SK-N-SH (cell line): ENCODE results near the gene BRAT1. TPM values are rescaled to one million over a fixed set of nuclear protein-coding genes. Genes with fewer than 3 reads are reported as not detected.

Source experiments
- CTCF ChIA-PET: fragments of 300-600, 350-600 bp; formaldehyde crosslinking; extraction: SDS; loops from one replicate; lab custom pipeline; 2021; lab: Yijun Ruan, JAX
- POLR2A ChIA-PET: fragments of 350-600 bp; sonication (Branson Sonifier 250); formaldehyde crosslinking; extraction: SDS; loops from one replicate; lab custom pipeline; 2020; ENCODE audit warnings: antibody characterized with exemption, inconsistent platforms; lab: Yijun Ruan, JAX
- DNase-seq: peaks from one replicate; pipeline ENCODE4 v3.0.0; 2012
- H2AFZ ChIP-seq: fragments of 200-600 bp; sonication (generic); 2 replicates; pipeline ENCODE4 v1.8.1; 2016; ENCODE audit warnings: antibody characterized with exemption, mild to moderate bottlenecking, low read depth
- H3F3A ChIP-seq: fragments of 200-600 bp; sonication (generic); replicated peaks from 2 replicates; pipeline ENCODE3; 2016; ENCODE audit warnings: antibody characterized with exemption, mild to moderate bottlenecking; ENCODE audit not compliant: insufficient read depth
- H3K27ac ChIP-seq, 2 experiments: fragments of 200-500 bp in 1 of 2; fragments of 200-600 bp in 1 of 2; sonication (Bioruptor generic) in 1 of 2; sonication (generic), shearing (Covaris generic) in 1 of 2; 2 replicates each; pipeline versions ENCODE4 v1.5.1 to v1.6.1; 2014 to 2016; ENCODE audit warnings: low read depth in 2 of 2, inconsistent platforms in 1 of 2, low read length in 1 of 2, mild to moderate bottlenecking in 1 of 2, mixed read lengths in 1 of 2
- H3K27me3 ChIP-seq: fragments of 200-600 bp; sonication (generic), shearing (Covaris generic); 2 replicates; pipeline ENCODE4 v1.6.1; 2016; ENCODE audit warnings: mixed run types; ENCODE audit not compliant: insufficient read depth
- H3K36me3 ChIP-seq, 2 experiments: fragments of 200-500 bp in 1 of 2; fragments of 200-600 bp in 1 of 2; sonication (Bioruptor generic) in 1 of 2; sonication (generic) in 1 of 2; replicated peaks in 1 of 2; 2 replicates each; pipeline versions ENCODE3 to v1.5.1; 2014 to 2016; ENCODE audit warnings: low read length in 1 of 2, mild to moderate bottlenecking in 1 of 2; ENCODE audit not compliant: insufficient read depth in 2 of 2, control insufficient read depth in 1 of 2
- H3K4me1 ChIP-seq, 2 experiments: fragments of 200-500 bp in 1 of 2; fragments of 200-600 bp in 1 of 2; sonication (Bioruptor generic) in 1 of 2; sonication (generic), shearing (Covaris generic) in 1 of 2; 2 replicates each; pipeline versions ENCODE4 v1.5.1 to v1.6.1; 2014 to 2016; ENCODE audit warnings: low read depth in 1 of 2, low read length in 1 of 2, mixed run types in 1 of 2; ENCODE audit not compliant: insufficient read depth in 2 of 2, control insufficient read depth in 1 of 2
- H3K4me2 ChIP-seq: fragments of 200-600 bp; sonication (generic), shearing (Covaris generic); 2 replicates; pipeline ENCODE4 v1.6.1; 2017; ENCODE audit warnings: mixed run types
- H3K4me3 ChIP-seq, 2 experiments: fragments of 200-500 bp in 1 of 2; fragments of 200-600 bp in 1 of 2; sonication (Bioruptor generic) in 1 of 2; sonication (generic), shearing (Covaris generic) in 1 of 2; 2 replicates each; pipeline versions ENCODE4 v1.5.1 to v1.8.1; 2014 to 2016; ENCODE audit warnings: low read depth in 2 of 2, inconsistent platforms in 1 of 2, low read length in 1 of 2, mild to moderate bottlenecking in 1 of 2, mixed read lengths in 1 of 2, moderate library complexity in 1 of 2
- H3K79me2 ChIP-seq: fragments of 200-600 bp; sonication (generic); 2 replicates; pipeline ENCODE4 v1.8.1; 2017; ENCODE audit warnings: mild to moderate bottlenecking; ENCODE audit not compliant: insufficient read depth
- H3K9ac ChIP-seq: fragments of 200-600 bp; sonication (generic); 2 replicates; pipeline ENCODE4 v1.6.1; 2017; ENCODE audit warnings: mixed run types
- H3K9me2 ChIP-seq: fragments of 200-600 bp; sonication (generic); 2 replicates; pipeline ENCODE4 v1.6.1; 2017; ENCODE audit warnings: mixed run types
- H3K9me3 ChIP-seq: fragments of 200-600 bp; sonication (generic); 2 replicates; pipeline ENCODE4 v1.6.1; 2017; ENCODE audit warnings: mixed run types, mild to moderate bottlenecking, moderate library complexity
- H4K20me1 ChIP-seq: fragments of 200-600 bp; sonication (generic); 2 replicates; pipeline ENCODE4 v1.6.1; 2017; ENCODE audit warnings: mild to moderate bottlenecking, mixed run types; ENCODE audit not compliant: insufficient read depth
- ELF1 ChIP-seq: IDR thresholded peaks from 2 replicates; pipeline ENCODE4 v1.4.0; 2012
- EP300 ChIP-seq, 2 experiments: IDR thresholded peaks; 2 replicates each; pipeline versions ENCODE4 v1.4.0 to v1.6.1; 2012; ENCODE audit warnings: borderline replicate concordance in 1 of 2, low read depth in 1 of 2, low read length in 1 of 2
- EZH2phosphoT487 ChIP-seq: fragments of 200-600 bp; sonication (generic); IDR thresholded peaks from 2 replicates; pipeline ENCODE4 v1.6.1; 2017; ENCODE audit warnings: low read depth, mixed run types, mild to moderate bottlenecking, antibody characterized with exemption, moderate library complexity, borderline replicate concordance
- FOSL2 ChIP-seq: IDR thresholded peaks from 2 replicates; pipeline ENCODE4 v1.4.0; 2012; ENCODE audit warnings: low read depth, mild to moderate bottlenecking, moderate library complexity, borderline replicate concordance
- FOXM1 ChIP-seq: IDR thresholded peaks from 2 replicates; pipeline ENCODE4 v1.4.0; 2012; ENCODE audit warnings: low read depth, mild to moderate bottlenecking
- GABPA ChIP-seq: IDR thresholded peaks from 2 replicates; pipeline ENCODE4 v1.4.0; 2012; ENCODE audit warnings: low read depth, mild to moderate bottlenecking
- GATA2 ChIP-seq: sonication (generic); formaldehyde crosslinking; IDR thresholded peaks from 2 replicates; pipeline ENCODE4 v1.5.0; 2020; ENCODE audit warnings: mild to moderate bottlenecking, missing genetic modification reagents
- JUND ChIP-seq: IDR thresholded peaks from 2 replicates; pipeline ENCODE4 v1.4.0; 2012
- MEF2A ChIP-seq: IDR thresholded peaks from 2 replicates; pipeline ENCODE4 v1.4.0; 2012; ENCODE audit warnings: low read depth, borderline replicate concordance
- MXI1 ChIP-seq: IDR thresholded peaks from 2 replicates; pipeline ENCODE4 v1.6.1; 2012; ENCODE audit warnings: mild to moderate bottlenecking, low read depth, low read length, improper control_type of control experiment
- NFIC ChIP-seq: IDR thresholded peaks from 2 replicates; pipeline ENCODE4 v1.4.0; 2012; ENCODE audit warnings: borderline replicate concordance
- NRF1 ChIP-seq: IDR thresholded peaks from 2 replicates; pipeline ENCODE4 v1.6.1; 2012; ENCODE audit warnings: low read depth, mild to moderate bottlenecking, low read length
- POLR2AphosphoS5 ChIP-seq: IDR thresholded peaks from 2 replicates; pipeline ENCODE4 v1.6.1; 2012; ENCODE audit warnings: low read depth, low read length
- RAD21 ChIP-seq: IDR thresholded peaks from 2 replicates; pipeline ENCODE4 v1.6.1; 2012; ENCODE audit warnings: mild to moderate bottlenecking, low read length
- RCOR1 ChIP-seq: fragments of 150-350 bp; IDR thresholded peaks from 2 replicates; pipeline ENCODE4 v1.6.1; 2017; ENCODE audit warnings: antibody characterized with exemption, low read length
- RFX5 ChIP-seq: IDR thresholded peaks from 2 replicates; pipeline ENCODE4 v1.6.1; 2012; ENCODE audit warnings: mild to moderate bottlenecking, improper control_type of control experiment, low read length
- RXRA ChIP-seq: IDR thresholded peaks from 2 replicates; pipeline ENCODE4 v1.4.0; 2012; ENCODE audit warnings: low read depth, mild to moderate bottlenecking, borderline replicate concordance
- SIN3A ChIP-seq: IDR thresholded peaks from 2 replicates; pipeline ENCODE4 v1.6.1; 2012; ENCODE audit warnings: low read depth, mild to moderate bottlenecking, low read length, moderate library complexity, borderline replicate concordance
- TAF1 ChIP-seq: IDR thresholded peaks from 2 replicates; pipeline ENCODE4 v1.6.1; 2012; ENCODE audit warnings: low read depth, mild to moderate bottlenecking, low read length, moderate library complexity, borderline replicate concordance
- TCF12 ChIP-seq: IDR thresholded peaks from 2 replicates; pipeline ENCODE4 v1.4.0; 2012
- YY1 ChIP-seq: IDR thresholded peaks from 2 replicates; pipeline ENCODE4 v1.4.0; 2012; ENCODE audit warnings: low read depth, mild to moderate bottlenecking
- WGBS: methylation state at CpG from one replicate; pipeline ENCODE4 v1.1.6; 2017; ENCODE audit warnings: low lambda C conversion rate; 5-methylcytosine and 5-hydroxymethylcytosine counted together
- polyA plus RNA-seq, 3 experiments: library from polyadenylated mRNA; depleted of rRNA; stranded (reverse); fragments of >200 nt; gene quantifications; 2 replicates each; pipeline ENCODE4 v1.2.3, GENCODE V29; 2012
- TF ChIP-seq, protein P1 (sequence below): IDR thresholded peaks from 2 replicates; pipeline ENCODE4 v1.4.0; 2012; ENCODE audit warnings: low read depth, borderline replicate concordance
- TF ChIP-seq, protein P2 (sequence below): IDR thresholded peaks from 2 replicates; pipeline ENCODE4; 2012
- TF ChIP-seq, protein P3 (sequence below): IDR thresholded peaks from 2 replicates; pipeline ENCODE4 v1.4.0; 2012; ENCODE audit warnings: low read depth

BRAT1 gene
- polyA plus RNA-seq, 1 of the 3 experiments (the other 2 are of a cell fraction): 36.2 TPM

DNA sequence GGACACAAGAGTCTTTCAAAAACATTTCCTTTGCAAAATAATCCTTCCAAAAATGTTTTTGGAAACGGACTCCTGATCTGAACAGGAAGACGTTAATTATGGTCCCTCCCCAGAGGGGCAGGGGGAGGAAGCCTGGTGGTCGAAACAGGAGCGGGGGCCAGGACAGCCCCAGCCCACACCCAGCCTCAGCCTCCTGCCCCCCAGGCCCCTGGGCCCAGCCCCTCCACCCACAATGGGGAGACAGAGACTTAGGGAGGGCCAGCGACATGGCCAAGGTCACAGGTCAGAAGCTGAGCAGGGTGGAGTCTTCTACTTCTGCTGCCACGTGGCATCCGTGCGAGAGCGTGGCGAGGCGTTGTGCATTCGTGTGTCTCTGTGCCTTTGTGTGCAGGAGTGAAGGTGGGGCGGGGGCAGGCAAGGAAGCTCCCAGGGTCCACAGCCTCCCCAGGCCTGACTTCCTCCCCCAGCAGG, 65.1 kb downstream of the BRAT1 start:
- TF ChIP-seq SIN3A: no peak
- TF ChIP-seq YY1: no peak
- no peak for TF ChIP-seq MEF2A
- no peak for TF ChIP-seq RCOR1
- TF ChIP-seq FOXM1: no peak
- TF ChIP-seq, protein P1, sequence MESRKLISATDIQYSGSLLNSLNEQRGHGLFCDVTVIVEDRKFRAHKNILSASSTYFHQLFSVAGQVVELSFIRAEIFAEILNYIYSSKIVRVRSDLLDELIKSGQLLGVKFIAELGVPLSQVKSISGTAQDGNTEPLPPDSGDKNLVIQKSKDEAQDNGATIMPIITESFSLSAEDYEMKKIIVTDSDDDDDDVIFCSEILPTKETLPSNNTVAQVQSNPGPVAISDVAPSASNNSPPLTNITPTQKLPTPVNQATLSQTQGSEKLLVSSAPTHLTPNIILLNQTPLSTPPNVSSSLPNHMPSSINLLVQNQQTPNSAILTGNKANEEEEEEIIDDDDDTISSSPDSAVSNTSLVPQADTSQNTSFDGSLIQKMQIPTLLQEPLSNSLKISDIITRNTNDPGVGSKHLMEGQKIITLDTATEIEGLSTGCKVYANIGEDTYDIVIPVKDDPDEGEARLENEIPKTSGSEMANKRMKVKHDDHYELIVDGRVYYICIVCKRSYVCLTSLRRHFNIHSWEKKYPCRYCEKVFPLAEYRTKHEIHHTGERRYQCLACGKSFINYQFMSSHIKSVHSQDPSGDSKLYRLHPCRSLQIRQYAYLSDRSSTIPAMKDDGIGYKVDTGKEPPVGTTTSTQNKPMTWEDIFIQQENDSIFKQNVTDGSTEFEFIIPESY: no peak
- no peak for TF ChIP-seq POLR2AphosphoS5
- TF ChIP-seq ELF1: no peak
- TF ChIP-seq NFIC: no peak
- no peak for TF ChIP-seq NRF1
- no peak for TF ChIP-seq EZH2phosphoT487
- TF ChIP-seq FOSL2: no peak
- TF ChIP-seq GABPA: no peak
- no peak for TF ChIP-seq TCF12
- TF ChIP-seq EP300 (IDR thresholded peaks at IDR 0.05; ENCODE audit: borderline replicate concordance in 1 of 2, low read depth in 1 of 2, low read length in 1 of 2): no peak
- TF ChIP-seq GATA2 (CRISPR knock-in tag): no peak
- Histone ChIP-seq H3K9ac (no peak overlapping the region), H3K4me3 (no peak overlapping the region), H3F3A (no peaks in the 10 kb centered on the region), H3K79me2 (no peaks in the 10 kb centered on the region), H3K36me3 (no peaks in the 10 kb centered on the region), H2AFZ (no peak overlapping the region), H3K4me1 (peaks cover 10 to 14% of the 10 kb centered on the region in 2 experiments; a peak in 2 of 4 replicates), H3K27me3 (no peaks in the 10 kb centered on the region), H3K27ac (no peak overlapping the region), H4K20me1 (no peaks in the 10 kb centered on the region), H3K9me3 (no peaks in the 10 kb centered on the region), H3K4me2 (no peak overlapping the region), H3K9me2 (no peaks in the 10 kb centered on the region)
- no peak for DNase-seq
- CTCF ChIA-PET: interaction anchor here (0.6 to 1.2 kb wide), 5 partner anchors 21 to 856 kb away, joined by 3 to 6 read pairs (median 3); partner anchors contain the start of gene BRAT1
- WGBS: 86% methylated on average over 11 of the region's 13 CpGs
- POLR2A ChIA-PET: no interaction called here

DNA sequence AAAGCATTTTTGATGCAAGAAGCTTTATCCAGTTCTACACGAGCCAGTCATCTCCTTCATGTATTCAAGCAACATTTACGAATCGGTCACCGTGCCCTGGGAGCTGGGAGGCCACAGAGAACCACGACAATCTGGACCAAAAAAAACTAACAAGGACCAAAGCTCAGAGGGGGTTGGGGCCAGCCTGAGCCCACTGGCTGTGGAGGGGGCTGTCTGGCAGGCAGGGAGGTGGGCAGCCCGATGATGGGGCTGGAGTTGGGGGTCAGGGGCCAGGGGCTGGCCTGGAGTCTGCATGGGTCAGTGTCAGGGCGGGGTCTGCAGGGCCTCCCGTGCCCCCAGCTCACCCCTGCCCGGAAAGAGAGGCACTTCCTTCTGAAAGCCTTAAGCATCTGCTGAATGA, 66.6 kb downstream of the BRAT1 start:
- no peak overlapping the region for H3K27ac ChIP-seq
- no peaks in the 10 kb centered on the region for H3K27me3 ChIP-seq
- no peaks in the 10 kb centered on the region for H3F3A ChIP-seq
- H3K36me3 ChIP-seq: no peaks in the 10 kb centered on the region
- CTCF ChIA-PET: interaction anchor here (0.8 to 2.4 kb wide), 6 partner anchors 10 to 53 kb away, joined by 3 to 9 read pairs (median 5); no protein-coding TSS in a partner anchor
- no peaks in the 10 kb centered on the region for H3K9me3 ChIP-seq
- H3K9ac ChIP-seq: no peak overlapping the region
- H3K4me1 ChIP-seq: peaks cover 5 to 7% of the 10 kb centered on the region in 2 experiments; a peak in 2 of 4 replicates
- H4K20me1 ChIP-seq: no peaks in the 10 kb centered on the region
- H3K79me2 ChIP-seq: no peaks in the 10 kb centered on the region
- H3K4me3 ChIP-seq: no peak overlapping the region
- WGBS: 70% methylated on average over 9 of the region's 9 CpGs
- POLR2A ChIA-PET: no interaction called here
- TF ChIP-seq MXI1 (no peak), RCOR1 (no peak), RAD21 (no peak), ELF1 (no peak), TAF1 (no peak), EP300 (IDR thresholded peaks at IDR 0.05; ENCODE audit: borderline replicate concordance in 1 of 2, low read depth in 1 of 2, low read length in 1 of 2) (no peak), MEF2A (no peak), TCF12 (no peak), RXRA (no peak), GABPA (no peak), RFX5 (no peak), JUND (no peak)
- TF ChIP-seq, protein P2, sequence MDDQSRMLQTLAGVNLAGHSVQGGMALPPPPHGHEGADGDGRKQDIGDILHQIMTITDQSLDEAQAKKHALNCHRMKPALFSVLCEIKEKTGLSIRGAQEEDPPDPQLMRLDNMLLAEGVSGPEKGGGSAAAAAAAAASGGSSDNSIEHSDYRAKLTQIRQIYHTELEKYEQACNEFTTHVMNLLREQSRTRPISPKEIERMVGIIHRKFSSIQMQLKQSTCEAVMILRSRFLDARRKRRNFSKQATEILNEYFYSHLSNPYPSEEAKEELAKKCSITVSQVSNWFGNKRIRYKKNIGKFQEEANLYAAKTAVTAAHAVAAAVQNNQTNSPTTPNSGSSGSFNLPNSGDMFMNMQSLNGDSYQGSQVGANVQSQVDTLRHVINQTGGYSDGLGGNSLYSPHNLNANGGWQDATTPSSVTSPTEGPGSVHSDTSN: no peak
- TF ChIP-seq, protein P3, sequence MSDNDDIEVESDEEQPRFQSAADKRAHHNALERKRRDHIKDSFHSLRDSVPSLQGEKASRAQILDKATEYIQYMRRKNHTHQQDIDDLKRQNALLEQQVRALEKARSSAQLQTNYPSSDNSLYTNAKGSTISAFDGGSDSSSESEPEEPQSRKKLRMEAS: no peak
- no peak for DNase-seq
- no peak overlapping the region for H2AFZ ChIP-seq
- no peak overlapping the region for H3K4me2 ChIP-seq
- H3K9me2 ChIP-seq: no peaks in the 10 kb centered on the region
